GM19438 (cell line): ENCODE measurements around the gene GABARAP.
"Not testable (repeated sequence)": the region's sequence is repeated elsewhere in the genome, so short reads cannot be mapped to it uniquely, and the experiment has no call there.

ENCODE experiments used
- ATAC-seq: cut with Tn5 transposase; IDR thresholded peaks from one replicate; pipeline ENCODE4 v1.9.1; 2021; ENCODE audit warnings: low read depth; ENCODE audit not compliant: unreplicated experiment

Gene GABARAP

GRCh38 chr17:7261379-7262191, 19.3 kb upstream of the GABARAP start:
- no peak for ATAC-seq

- ATAC-seq, result no peak
Observed at GRCh38 chr17:7260651-7261378, 18.6 kb upstream of the GABARAP start.

- ATAC-seq, result no peak
Observed at GRCh38 chr17:7260151-7260550, 17.9 kb upstream of the GABARAP start.

GRCh38 chr17:7259555-7259889, 17.3 kb upstream of the GABARAP start:
- no peak for ATAC-seq

GRCh38 chr17:7258731-7259554, 16.7 kb upstream of the GABARAP start:
- no peak for ATAC-seq

- no peak for ATAC-seq
Observed at GRCh38 chr17:7256766-7257456, 14.7 kb upstream of the GABARAP start.

GRCh38 chr17:7254511-7254910, 12.3 kb upstream of the GABARAP start:
- ATAC-seq, result no peak

GRCh38 chr17:7253082-7253481, 10.8 kb upstream of the GABARAP start:
- no peak for ATAC-seq

GRCh38 chr17:7252176-7253043, 10.2 kb upstream of the GABARAP start, which contains the start of gene ELP5:
Gene ELP5, plus strand, starts transcription at chr17:7252215. Its CDS starts 336 bp downstream, at chr17:7252551.
- ATAC-seq, result peak; percentile 47

- peak; percentile 75 for ATAC-seq
Observed at GRCh38 chr17:7251661-7252175, 9.5 kb upstream of the GABARAP start, which contains the start of gene CTDNEP1. Gene CTDNEP1, minus strand, starts transcription at chr17:7251734. Its CDS starts 438 bp downstream, at chr17:7251296.

- ATAC-seq, result no peak
Observed at GRCh38 chr17:7250695-7251627, 8.7 kb upstream of the GABARAP start.

- no peak for ATAC-seq
Observed at GRCh38 chr17:7249830-7250229, 7.6 kb upstream of the GABARAP start.

- ATAC-seq, result no peak
Observed at GRCh38 chr17:7249214-7249613, 7.0 kb upstream of the GABARAP start.

GRCh38 chr17:7248796-7249195, 6.5 kb upstream of the GABARAP start:
- no peak for ATAC-seq

- no peak for ATAC-seq
Observed at GRCh38 chr17:7246779-7247178, 4.5 kb upstream of the GABARAP start.

GRCh38 chr17:7243838-7244237, 1.6 kb upstream of the GABARAP start:
- ATAC-seq, result not testable (repeated sequence)

- ATAC-seq, result no peak
Observed at GRCh38 chr17:7243453-7243729, 1.1 kb upstream of the GABARAP start.

GRCh38 chr17:7242717-7243452, 636 bp upstream of the GABARAP start:
- peak; percentile 32 for ATAC-seq
